IPS-18c (cell line): ENCODE data around the gene ASTN2.

Experiments
- H3K4me3 ChIP-seq: 2 replicates; pipeline ENCODE4 v1.7.0; 2013; ENCODE audit warnings: low read depth, mild to moderate bottlenecking, low read length, moderate library complexity; ENCODE audit not compliant: insufficient read depth
- H3K9me3 ChIP-seq: one replicate; pipeline ENCODE4 v1.6.1; 2013; ENCODE audit warnings: mild to moderate bottlenecking, low read length, moderate library complexity; ENCODE audit not compliant: control insufficient read depth, insufficient read depth

Gene ASTN2

DNA sequence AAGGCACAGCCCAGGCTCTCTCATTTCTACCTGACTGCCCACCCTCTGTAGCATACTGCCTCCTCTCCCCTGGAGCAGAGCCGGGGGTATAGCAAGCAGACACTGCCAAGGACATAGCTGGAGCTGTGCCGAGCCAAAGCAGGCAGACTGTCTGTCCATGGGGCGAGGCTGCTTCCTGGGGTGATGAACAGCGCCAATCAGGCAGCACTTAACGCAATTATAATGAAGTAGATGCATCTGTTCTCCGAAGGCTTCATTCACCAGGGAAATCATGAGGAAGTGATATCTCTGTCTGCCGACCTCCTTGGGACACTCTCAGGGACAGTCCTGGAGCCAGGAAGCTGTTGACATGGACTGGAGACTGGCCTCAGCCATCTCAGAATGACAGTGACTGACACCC lies 230.7 kb downstream of the ASTN2 start:
- Histone ChIP-seq H3K9me3 (no peaks in the 10 kb centered on the region), H3K4me3 (no peak overlapping the region)

DNA sequence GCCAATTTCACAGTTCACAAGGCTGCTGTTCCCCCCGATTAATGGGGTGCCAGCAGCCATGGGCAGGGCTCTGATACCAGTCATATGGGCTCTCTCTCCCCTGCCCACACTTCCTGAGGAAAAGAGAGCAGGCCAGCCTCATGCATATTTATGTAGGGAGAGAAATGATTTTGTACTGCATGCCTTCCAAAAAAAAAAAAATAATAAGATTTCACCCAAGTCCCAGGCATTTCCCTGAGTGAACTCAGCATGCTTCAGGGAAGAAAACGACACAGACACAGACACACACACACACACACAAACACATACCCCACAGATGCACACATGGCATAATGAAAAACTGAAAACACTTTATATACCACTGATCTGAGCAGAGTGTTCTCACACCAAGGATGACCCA lies 232.8 kb downstream of the ASTN2 start:
- no peaks in the 10 kb centered on the region for H3K9me3 ChIP-seq
- H3K4me3 ChIP-seq, result no peak overlapping the region

DNA sequence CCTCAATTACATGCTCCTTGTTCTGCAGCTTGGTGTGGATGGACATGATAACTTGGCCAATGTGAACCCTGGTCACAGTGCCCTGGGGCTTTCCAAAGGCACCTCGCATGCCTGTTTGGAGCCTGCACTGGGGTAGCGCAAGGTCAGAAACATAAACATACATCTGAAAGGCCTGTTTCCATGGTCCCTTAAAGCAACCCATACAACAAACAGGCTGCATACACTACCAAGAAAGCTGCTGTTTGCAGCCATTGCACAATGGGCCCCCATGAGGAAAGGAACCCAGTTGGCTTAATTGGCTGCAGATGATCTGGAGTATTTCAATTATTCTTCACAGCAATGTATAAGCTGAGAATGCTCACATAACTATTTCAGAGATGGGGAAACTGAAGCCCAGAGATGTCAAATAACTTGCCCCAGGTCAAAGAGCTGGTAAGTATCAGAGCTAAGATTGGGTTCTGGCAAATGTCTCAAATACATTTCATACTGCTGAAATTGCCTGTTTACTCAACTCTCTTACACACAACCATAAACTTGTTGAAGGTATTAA lies 233.9 kb downstream of the ASTN2 start:
- H3K9me3 ChIP-seq, result no peaks in the 10 kb centered on the region
- H3K4me3 ChIP-seq, result no peak overlapping the region

DNA sequence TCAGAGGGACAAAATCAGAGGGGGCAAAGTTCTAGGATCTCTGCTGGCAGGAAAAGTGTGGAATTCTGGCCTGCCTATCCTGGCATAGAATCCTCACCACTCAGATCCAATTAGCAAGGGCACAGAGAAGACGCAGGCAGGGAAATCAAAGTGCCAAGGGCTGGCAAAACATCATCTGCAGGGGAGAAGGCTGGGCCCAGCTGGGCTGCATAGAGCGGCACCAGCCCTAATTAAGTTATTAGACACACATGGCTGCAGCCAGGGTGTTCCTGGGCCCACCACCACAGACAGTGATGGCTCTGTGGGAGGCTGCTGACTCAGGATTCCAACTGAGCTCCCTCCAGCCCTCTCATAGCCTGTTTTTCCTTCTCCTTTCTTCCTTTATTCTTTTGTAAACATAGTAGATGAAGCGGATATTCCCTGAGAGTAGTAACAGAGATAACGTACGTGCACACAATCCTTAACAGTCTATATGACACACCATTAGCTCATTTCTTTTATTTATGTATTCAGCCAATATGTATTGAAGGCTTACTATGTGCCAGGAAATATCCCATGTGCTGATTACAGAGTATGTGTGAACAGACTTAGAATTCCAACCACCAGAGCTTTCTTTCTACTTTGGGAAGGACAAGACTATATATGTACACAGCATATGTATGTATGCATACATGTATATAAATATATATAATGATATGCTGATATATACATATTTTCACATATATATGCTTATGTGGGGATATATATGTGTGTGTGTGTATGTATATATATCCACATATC lies 236.1 kb downstream of the ASTN2 start:
- no peak overlapping the region for H3K4me3 ChIP-seq

DNA sequence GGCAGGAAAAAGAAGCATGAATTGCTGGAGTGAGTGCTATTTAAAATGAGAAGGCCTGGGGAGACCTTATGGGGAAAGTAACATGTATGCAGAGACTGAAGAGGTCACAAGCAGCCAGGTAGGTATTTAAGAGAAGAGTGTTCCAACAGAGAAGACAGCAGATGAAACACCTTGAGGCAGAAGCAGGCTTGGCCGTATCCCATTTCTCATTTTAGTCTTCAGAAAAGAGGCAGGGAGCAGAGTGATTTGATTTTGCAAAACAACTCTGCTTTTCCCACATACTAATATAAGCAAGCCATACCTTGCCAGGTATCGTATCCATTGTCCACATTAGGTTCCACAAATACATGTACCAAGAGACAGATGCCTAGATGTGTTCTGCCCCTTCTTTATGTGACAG lies 244.3 kb downstream of the ASTN2 start:
- H3K4me3 ChIP-seq, result no peak overlapping the region
- H3K9me3 ChIP-seq, result no peaks in the 10 kb centered on the region

More for the DNA sequence above, 236.1 kb downstream of the ASTN2 start:
- H3K9me3 ChIP-seq, result no peaks in the 10 kb centered on the region

DNA sequence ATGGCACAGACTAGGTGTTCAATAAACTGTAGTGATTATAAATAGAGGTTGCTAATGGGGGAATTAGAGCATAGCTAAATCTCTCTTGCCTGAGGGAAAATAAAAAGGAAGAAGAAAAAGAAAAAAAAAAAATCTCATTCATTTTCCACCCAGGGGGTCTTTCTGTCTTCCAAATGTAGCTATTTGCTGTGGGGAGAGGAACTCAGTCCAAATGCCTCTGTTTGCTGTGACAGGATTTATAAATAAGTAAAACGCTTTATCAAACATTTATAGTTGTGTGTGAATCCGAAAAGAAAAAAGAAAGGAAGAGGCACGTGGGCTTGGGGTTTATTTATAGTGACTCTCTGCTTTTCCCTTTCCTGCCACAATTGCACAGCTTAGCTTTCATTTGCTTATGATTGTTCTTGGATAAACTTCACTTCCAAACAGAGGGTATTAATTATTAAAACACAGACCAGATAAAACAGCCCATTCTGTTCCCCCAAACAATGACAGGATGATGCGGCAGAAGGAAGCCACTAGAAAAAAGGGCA lies 245.7 kb downstream of the ASTN2 start:
- H3K4me3 ChIP-seq, result no peak overlapping the region
- no peaks in the 10 kb centered on the region for H3K9me3 ChIP-seq

DNA sequence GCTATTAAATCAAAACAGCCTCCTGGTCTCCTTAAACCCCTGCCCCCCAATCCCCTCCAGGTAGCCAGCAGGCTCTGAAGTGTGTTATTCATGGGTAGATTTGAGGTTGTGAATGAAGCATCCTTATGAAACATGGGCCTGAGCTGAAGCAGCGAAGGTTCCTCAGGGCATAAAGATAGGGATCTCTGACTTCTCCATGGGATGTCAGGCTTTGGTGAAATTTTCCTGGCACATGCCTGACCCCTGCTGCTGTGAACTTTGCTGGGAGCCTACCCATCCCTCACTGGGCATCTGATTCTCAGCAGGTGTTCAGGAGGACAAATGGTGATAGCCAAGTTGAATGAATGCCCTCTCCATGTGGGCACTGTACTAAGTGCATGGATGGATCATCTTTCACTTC lies 250.3 kb downstream of the ASTN2 start:
- H3K9me3 ChIP-seq, result no peaks in the 10 kb centered on the region

DNA sequence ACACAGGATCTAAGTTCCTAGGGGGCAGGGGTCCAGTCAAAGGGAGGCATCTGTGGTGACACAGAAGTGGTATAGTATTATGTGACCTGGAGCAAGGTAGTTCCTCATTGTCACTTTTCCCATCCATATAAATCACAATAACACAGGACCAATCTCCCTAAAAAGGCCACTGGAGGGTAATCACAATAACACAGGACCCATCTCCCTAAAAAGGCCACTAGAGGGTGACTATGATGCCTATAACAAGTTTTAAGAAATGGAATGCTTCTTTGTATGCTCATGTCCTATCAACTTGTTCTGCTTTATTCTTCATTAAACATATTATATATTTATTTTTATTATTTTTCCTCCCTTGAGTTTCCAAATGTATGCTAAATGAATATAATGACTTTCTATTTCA lies 254.6 kb downstream of the ASTN2 start:
- no peak overlapping the region for H3K4me3 ChIP-seq
- no peaks in the 10 kb centered on the region for H3K9me3 ChIP-seq

More for the DNA sequence above, 250.3 kb downstream of the ASTN2 start:
- H3K4me3 ChIP-seq, result no peak overlapping the region

DNA sequence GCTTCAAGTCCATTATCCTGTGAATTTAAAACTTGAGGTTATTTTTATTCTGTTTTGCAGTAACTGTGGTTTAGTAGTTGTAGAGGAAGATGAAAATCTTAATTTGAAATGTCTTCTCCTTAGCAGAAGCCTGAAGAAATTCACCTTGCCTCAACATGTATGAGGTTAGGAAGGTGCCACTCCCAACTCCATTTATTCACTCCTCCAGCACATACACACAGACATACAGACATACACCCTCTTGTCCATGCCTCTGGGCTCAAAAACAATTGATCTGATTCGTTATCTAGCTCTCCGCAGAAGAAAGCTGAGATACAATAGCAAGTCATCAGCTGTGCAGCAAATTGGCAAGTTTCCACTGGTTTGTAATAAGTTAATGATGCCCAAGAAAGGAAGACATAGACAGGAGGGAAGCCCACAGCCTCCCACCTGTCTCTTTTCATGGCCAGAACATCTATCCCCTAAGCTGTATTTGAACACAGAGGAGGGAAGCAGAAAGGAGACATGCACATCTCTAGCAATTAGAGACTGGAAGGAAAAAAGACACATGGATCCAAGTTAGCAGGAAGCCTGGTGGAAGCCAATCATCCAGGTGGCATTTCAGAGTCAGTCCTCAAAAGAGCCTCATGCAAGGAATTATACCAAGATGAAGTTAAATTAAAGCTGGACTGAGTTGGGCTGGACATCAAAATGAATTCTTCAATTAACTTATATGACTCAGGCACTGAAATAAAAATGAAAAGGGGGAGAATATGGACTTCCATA lies 257.9 kb downstream of the ASTN2 start:
- H3K9me3 ChIP-seq, result no peaks in the 10 kb centered on the region
- H3K4me3 ChIP-seq, result no peak overlapping the region

DNA sequence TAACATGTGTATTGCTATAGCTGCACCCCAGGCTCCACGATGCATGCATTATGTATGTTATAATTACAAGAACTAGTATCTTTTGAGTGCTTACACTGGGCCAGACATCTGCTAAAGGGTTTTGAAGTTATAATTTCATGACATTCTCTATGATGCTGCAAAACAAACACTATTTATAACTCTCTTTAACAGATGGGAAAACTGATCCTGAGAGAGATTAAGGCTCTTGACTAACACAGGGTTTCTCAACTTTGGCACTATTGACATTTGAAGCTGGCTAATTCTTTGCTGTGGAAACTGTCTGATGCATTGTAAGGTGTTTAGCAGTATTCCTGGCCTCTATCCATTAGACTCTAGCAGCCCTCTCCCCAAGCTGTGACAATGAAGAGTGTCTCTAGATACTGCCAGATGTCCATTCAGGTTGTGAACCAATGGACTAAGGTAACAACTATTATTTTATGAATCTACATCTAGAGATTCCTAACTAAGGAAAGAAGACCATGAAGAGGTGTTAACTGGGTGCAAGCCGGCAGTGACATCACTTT lies 258.6 kb downstream of the ASTN2 start:
- no peaks in the 10 kb centered on the region for H3K9me3 ChIP-seq
- H3K4me3 ChIP-seq, result no peak overlapping the region

DNA sequence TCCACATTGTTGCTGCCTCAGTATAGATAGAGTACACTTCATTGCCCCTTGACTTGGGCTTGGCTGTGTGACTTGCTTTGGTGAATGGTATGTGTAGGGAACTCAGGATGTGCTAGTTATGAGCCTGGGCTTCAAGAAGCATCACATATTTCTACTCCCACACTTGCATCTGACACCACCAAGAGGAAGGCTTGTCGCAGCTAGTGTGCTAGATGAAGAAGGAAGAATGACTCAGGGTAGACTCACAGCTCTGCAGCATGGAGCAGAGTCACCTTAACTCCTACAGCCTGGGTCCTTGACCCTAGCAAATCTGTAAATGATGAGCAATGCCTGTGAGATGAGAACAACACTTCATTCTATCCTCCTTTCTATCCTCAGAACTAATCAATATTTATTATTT lies 261.8 kb downstream of the ASTN2 start:
- Histone ChIP-seq H3K4me3 (no peak overlapping the region), H3K9me3 (no peaks in the 10 kb centered on the region)

DNA sequence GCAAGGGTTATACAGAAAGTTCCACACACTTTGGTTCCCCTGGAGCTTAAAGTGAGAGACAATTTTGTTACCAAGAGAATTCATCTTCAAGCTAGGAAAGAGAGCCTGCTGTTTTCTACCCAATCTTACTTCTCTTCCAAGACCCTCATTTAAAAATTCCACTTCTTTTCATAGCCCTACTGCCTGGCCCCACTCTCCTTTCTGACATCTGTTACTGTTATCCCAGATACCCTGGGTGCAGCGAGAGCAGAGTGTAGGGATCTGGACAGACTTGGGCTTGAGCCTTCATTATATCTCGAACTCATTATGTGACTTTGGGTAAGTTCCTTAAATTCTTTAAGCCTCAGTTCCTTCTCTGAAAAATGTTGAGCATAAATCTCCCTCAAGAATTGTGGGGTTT lies 263.1 kb downstream of the ASTN2 start:
- no peaks in the 10 kb centered on the region for H3K9me3 ChIP-seq
- no peak overlapping the region for H3K4me3 ChIP-seq

DNA sequence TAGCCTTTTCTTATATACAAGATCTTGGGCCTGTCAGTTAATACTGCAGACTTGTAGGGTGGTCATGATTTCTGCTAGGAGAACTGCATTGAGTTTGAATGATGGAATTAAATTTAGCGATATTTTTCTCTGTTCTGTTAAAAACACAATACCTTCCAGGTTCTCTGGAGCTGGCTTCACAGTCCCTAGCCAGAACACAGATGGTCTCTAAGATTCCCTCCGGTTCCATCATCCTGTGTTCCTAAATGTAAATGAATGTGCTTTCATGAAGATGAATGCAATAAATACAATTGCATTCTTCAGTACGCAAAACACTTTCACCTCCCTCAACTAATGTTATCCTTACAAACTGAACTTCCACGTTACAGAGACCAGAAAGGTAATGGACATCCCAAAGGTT lies 264.9 kb downstream of the ASTN2 start:
- H3K4me3 ChIP-seq, result no peak overlapping the region
- no peaks in the 10 kb centered on the region for H3K9me3 ChIP-seq

DNA sequence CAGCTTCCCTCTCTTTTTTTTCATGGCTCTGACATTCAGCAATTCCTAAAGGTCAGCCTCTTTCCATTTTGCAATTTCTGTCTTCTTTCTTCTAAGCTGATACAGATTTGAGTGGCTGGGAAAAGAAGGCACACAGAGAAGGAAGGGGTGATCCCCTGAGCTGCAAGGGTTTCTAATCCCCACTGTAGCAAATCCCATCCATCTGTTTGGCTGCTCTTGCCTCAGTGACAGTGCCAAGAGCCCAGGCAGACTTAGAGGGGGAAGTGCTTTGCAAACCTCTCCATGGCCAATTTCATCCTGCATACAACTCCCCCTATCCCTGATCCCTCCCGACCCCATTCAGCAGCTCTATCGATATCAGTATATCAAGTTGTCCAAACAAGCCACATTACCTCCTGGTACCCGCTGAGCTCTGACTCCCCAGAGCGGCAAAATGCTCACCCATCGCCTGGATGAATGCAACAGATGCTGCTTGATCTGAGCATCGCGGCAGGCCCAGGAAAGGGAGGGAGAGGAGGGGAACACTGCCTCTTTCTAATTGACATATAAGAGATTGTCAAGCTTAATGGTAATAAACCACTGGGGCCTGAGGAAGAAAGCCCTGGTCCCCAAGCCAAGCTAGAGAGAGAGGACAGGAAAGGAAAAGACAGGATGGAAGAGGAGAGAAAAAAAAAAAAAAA lies 268.9 kb downstream of the ASTN2 start:
- Histone ChIP-seq H3K9me3 (no peaks in the 10 kb centered on the region), H3K4me3 (no peak overlapping the region)

DNA sequence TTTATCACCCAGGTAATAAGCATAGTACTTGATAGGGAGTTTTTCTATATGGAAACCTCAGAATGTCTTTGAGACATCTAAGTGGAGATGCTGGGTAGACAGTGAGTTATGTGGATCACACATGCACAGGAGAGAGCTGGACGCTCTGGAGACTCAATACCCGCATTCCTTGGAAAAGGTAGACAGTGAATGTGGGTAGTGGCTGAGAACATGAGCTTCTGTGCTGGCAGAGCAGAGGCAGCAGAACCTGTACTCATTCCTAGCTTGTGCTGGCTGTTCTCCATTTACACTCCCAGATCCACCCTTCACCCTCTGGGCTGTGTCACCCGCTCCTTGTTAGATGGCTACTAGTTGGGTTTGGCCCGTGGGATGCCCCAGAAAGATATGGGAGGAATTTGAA lies 269.8 kb downstream of the ASTN2 start:
- Histone ChIP-seq H3K4me3 (no peak overlapping the region), H3K9me3 (no peaks in the 10 kb centered on the region)

DNA sequence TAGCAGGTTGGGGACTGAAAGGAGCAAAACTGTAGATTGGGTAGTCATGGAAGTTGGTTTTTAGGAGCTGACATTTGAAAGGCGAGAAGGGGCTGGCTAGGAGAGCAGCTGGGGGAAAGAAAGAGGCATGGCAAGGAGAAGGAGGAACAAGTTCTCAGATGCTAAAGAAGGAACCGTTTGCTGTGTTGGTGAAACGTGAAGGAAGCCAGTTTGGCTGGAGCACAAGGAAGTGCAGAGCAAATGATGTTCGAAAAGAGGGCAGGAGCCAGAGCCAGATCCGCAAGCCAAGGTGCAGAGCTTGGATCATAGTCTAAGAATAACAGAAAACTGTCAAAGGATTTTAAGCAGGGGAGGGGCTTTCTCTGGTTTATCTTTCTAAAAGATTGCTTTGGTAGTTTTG lies 276.6 kb downstream of the ASTN2 start:
- H3K9me3 ChIP-seq, result no peaks in the 10 kb centered on the region
- H3K4me3 ChIP-seq, result no peak overlapping the region

DNA sequence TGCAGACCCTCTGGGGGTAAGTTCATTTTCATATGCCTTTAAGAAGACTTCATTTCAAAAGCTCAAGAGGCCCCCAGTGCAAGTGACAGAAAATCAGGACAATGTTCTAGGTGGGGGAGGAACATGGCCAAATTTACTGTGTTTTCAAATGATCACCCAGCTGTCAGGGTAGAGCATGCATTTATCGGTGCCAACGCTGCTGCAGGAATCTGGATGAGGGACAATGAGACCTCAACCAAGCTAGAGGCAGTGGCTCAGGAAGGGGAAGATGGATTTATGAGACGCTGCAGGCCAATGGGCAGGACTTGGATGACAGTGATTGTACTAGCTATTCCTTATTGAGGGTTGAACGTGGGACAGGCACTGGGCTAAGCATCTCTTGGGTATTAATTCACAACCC lies 278.4 kb downstream of the ASTN2 start:
- Histone ChIP-seq H3K9me3 (peaks cover 2% of the 10 kb centered on the region), H3K4me3 (no peak overlapping the region)
